HUDEP-2 (cell line): Measurements from ENCODE around the gene IQCE.

Experiments used
- DNase-seq, 76 experiments: peaks; one replicate each; lab custom pipeline; 2025; ENCODE audit not compliant: unreplicated experiment in 76 of 76; lab: John Stamatoyannopoulos, UW

IQCE gene

DNA sequence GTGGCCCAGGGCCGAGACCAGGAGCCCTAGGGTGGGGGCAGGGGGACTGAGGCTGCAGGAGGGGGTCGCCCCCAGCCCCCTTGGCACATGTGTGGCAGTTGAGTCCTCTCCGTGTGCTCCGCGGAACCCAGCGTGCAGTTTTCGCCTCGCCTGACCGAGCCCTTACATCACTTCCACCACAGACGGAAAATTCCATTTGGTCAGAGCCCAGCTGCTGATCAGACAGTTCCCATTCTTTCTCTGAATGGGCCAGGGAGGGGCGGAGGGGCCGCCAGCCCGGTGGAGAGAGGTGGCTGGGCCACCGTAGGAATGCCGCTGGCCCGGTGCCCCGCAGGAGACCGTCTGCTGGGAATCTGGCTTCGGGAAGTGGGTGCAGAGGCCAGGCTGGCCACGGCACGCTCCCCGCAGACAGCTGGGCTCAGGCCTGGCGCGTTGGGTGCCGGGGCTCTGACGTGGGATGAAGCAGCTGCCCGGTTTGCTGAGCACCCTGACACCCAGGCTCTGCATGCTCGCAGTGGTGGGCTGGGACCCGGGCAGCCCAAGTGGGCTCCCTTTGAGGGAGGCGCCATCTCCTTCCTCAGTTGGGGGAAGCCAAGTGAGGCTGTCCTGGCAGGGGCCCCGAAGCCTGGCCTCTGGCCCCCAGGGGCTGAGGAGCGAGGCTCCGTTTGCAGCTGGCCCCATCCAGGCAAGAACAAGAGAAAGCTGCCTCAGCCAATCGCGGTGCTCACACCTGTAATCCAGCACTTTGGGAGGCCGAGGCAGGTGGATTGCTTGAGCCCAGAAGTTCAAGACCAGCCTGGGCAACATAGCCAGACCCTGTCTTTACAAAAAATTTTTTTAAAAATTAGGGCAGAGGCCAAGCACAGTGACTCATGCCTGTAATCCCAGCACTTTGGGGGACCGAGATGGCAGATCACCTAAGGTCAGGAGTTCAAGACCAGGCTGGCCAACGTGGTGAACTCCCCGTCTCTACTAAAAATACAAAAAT lies 82.9 kb downstream of the IQCE start:
- peak in 2 of 76 experiments; percentile 7 to 10 for DNase-seq

GRCh38 chr7:2643386-2644219 lies 84.8 kb downstream of the IQCE start:
- peak in 12 of 76 experiments; percentile 7 to 32 (median 22) for DNase-seq

DNA sequence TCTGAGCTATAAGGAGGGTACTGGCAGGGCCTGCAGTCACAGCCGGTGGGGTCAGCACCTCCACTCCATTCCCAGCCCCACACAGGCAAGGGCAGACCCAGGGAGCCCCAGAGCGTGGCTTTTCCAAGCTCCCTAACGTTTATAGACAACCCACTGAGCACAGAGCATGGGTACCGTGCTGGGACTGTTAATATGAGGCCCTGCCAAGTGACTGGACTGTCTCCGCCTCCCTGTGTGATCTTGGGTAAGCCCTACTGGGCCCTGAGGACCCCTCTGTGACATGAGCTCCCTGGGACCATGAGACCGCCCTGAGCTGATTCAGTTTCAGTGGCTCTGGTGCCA lies 85.4 kb downstream of the IQCE start:
- no peak for DNase-seq

DNA sequence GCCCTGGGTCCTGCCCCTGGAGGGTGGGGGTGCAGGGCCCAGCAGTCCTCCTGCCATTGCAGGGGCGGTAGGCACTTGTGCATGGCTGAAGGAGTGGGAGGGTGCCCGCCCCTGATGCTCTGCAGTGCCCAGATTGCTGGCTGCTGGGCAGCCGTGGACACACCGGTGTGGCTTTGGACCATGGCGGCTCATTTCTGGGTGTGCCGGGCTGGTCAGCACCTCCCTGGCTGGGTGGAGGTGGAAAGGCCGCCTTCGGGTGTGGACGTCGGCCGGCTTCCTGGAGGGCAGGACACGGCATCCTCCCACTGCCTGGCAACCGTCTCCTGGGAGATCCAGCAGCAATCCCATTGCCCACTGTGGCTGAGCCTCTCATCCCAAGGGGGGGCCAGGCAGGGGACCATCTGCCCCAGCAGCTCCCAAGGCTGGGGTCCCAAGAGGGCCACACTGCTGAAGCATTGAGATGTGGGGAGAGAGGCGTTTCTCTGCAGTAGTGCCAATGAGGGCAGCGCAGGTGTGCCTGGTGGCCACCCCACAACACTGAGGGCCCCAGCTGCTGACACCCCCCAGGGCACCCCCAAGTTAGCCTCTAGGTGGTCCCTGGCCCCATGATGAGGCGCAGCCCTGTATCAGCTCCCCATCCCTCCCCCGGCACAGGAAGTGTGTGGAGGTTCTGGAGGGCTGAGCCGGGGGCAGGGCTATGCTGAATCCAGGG lies 85.9 kb downstream of the IQCE start:
- no peak for DNase-seq

DNA sequence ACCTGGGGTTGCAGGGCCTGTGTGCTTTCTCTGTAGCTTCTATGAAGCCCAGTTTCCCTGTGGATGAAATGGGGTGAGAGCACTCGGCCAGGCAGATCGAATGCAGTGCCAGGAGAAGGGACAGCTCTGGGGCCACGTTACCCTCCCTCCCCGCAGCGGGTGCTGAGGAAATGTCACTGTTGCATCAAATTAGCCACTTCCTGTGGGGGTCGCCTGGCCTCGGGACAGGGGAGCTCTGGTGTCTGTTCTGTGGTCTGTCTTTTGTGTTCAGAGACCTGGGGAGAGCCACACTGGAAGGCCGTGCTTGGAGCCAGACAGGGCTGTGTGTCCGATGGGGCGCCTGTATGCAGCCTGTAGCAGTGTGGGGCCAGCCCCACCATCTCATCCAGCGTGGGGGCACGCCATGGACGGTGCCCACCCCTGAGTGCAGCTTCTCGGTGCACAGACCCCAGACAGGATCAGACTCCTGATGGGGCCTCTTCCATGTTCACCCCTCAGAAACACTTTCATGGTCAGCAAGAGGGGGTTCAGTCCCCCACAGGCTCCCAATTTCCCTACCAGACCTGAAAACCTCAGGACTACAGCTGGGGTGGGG lies 86.6 kb downstream of the IQCE start:
- no peak for DNase-seq

DNA sequence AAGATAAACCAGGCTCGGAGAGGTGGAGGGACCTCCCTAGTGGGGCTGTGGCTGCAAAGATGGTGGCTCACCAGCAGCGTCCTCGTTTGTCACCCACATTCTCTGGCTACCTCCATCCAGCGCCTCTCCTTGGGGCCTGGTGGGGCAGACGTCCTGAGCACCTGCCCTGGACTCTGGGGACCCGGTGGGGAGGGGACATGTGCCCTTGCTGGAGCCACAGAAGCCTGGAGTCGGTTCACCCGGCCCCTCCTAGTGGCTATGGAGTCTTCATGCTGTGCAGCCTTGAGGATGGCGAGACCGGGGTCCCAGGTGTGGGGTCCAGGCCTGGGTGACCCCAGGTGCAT lies 87.5 kb downstream of the IQCE start:
- no peak for DNase-seq

DNA sequence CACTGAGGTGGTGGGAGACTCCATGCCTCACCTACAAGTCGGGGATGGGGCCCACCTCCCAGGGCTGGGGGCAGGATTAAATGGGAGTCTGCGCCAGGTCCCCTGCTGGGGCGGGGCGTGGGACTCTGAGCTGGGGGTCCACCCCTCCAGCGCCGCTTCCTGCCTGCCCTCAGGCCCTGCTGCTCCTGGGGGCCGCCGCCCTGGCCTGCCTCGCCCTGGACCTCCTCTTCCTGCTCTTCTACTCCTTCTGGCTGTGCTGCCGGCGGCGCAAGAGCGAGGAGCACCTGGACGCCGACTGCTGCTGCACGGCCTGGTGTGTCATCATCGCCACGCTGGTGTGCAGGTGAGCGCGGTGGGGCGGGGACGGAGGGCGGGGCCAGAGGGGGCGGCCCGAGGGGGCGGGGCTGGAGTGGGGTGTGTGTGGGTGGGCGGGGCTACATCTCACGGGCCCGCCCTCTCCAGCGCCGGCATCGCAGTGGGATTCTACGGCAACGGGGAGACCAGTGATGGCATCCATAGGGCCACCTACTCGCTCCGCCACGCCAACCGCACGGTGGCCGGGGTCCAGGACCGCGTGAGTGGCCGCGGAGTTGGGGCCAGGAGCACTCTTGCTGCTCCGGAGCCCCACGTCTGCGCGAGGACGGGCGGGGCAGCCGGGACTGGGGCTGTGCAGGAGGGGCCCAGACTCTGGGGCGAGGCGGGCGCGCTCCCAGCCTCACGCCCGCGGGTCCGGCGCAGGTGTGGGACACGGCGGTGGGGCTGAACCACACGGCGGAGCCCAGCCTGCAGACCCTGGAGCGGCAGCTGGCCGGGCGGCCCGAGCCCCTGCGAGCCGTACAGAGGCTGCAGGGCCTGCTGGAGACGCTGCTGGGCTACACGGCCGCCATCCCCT lies 88.1 kb downstream of the IQCE start:
- no peak for DNase-seq

GRCh38 chr7:2647594-2648172 lies 88.9 kb downstream of the IQCE start:
- DNase-seq: no peak

DNA sequence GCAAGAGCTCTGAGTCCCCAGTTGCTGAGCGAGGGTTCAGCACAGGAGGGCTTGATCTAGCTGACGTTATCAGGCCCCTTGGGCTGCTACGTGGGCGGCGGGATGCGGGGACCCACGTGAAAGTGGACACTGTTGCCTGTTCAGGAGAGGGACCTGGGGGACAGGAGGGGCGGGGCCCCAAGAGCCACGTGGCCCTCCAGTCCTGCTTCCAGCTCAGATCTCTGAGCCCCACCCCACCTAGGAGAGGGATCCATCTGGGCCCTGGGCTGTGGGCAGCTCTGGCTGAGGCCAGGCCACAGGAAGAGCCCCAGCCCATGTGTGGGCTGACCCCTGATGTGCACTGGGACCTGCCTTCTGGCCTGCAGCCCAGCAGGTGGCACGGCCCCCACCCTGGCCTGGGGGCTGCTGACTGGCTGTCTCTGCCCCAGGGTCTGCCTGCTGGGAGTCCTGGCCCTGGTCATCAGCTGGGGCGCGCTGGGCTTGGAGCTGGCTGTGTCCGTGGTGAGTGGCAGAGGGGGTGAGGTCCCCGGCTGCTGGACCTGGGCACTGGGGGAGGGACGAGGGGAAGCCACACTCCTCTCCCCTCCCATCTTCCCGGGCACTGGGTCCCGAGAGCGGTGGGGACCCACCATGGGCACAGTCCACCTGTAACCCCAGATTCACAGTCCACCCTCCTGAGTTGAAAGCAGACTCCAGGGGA lies 90.5 kb downstream of the IQCE start:
- DNase-seq: no peak

DNA sequence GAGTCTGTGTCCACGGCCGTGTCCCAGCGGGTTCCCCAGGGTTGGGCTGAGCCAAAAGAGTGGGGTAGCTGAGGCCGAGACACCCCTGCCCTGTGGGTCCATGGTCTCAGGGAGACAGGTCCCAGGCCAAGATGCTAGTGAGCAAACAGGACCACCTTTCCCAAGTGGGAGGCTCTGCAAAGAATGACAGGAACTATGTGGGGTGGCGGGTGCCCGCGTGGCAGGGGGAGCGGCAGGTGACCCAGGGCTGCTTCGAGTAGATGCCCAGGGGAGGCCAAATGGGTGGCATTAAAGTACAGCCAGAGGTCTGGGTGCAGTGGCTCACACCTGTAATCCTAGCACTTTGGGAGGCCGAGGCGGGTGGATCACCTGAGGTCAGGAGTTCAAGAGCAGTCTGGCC lies 91.2 kb downstream of the IQCE start:
- no peak for DNase-seq

DNA sequence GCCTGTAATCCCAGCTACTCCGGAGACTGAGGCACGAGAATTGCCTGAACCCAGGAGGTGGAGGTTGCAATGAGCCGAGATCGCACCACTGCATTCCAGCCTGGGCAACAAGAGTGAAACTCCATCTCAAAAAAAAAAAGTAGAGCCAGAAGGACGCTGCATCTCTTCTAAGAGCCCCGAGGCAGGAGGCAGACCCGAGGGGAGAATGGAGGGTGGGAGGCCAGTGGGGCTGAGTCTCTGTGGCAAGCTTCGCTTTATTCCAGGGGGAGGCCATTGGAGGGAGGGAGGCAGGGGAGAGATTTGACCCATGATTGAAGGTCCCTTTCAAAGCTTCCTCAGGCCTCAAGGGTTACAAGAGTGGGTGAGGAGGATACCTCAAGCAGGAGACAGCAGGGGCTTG lies 91.7 kb downstream of the IQCE start:
- no peak for DNase-seq

GRCh38 chr7:2651336-2651735 lies 92.6 kb downstream of the IQCE start:
- peak in 1 of 76 experiments; percentile 16 for DNase-seq

- DNase-seq: no peak
Observed at GRCh38 chr7:2651847-2652735, 93.3 kb downstream of the IQCE start.

DNA sequence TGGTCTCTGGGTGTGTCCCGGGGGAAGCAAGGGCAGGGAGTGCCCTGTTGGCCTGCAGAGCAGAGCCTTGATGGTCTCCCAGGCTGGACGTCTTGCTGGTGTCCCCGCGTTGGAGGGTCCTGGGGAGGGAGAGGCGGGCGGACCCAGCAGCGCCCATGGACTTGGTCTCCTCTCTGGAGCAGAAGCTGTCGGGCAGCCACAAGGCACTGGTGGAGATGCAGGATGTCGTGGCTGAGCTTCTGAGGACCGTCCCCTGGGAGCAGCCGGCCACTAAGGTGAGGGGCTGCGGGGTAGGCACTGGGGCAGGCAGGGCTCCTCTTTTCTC lies 93.9 kb downstream of the IQCE start:
- DNase-seq: no peak

DNA sequence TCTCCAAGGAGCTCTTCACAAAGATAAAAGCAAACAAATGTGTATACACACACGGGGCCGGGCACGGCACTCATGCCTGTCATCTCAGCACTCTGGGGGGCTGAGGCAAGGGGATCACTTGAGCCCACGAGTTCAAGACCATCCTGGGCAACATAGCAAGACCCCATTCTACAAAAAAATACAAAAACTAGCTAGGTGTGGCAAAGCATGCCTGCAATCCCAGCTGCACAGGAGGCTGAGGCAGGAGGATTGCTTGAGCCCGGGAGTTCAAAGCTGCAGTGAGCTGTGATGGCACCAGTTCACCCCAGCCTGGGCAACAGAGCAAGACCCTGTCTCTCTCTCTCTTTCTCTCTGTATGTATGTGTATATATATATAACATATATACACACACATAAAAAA lies 95.3 kb downstream of the IQCE start:
- no peak for DNase-seq

- no peak for DNase-seq
Observed at GRCh38 chr7:2655870-2656614, 97.3 kb downstream of the IQCE start.

GRCh38 chr7:2657208-2657607 lies 98.4 kb downstream of the IQCE start:
- DNase-seq: no peak
